BJ (cell line): ENCODE measurements around the gene TIMM17B. TPM values are rescaled to one million over a fixed set of nuclear protein-coding genes. Genes with fewer than 3 reads are reported as not detected.

Source experiments
- CTCF ChIA-PET: fragments of 350-600 bp; formaldehyde crosslinking; extraction: SDS; loops from one replicate; lab custom pipeline; 2021; ENCODE audit warnings: antibody characterized with exemption, inconsistent platforms; lab: Yijun Ruan, JAX
- POLR2A ChIA-PET: fragments of 300-600 bp; sonication (Branson Sonifier 250); formaldehyde crosslinking; extraction: SDS; loops from one replicate; lab custom pipeline; 2021; ENCODE audit warnings: antibody characterized with exemption; lab: Charles Lee
- DNase-seq: peaks from one replicate; pipeline ENCODE4 v3.0.0-alpha.2; 2011; ENCODE audit warnings: low read depth
- H3K27me3 ChIP-seq: 2 replicates; pipeline ENCODE4 v1.6.0; 2011; ENCODE audit warnings: low read length; ENCODE audit not compliant: control insufficient read depth, insufficient read depth
- H3K36me3 ChIP-seq: 2 replicates; pipeline ENCODE4 v1.5.1; 2011; ENCODE audit warnings: low read length; ENCODE audit not compliant: control insufficient read depth, insufficient read depth
- H3K4me3 ChIP-seq: 2 replicates; pipeline ENCODE4 v1.5.1; 2011; ENCODE audit warnings: low read depth, mild to moderate bottlenecking, control low read depth, low read length
- CTCF ChIP-seq: IDR thresholded peaks from 2 replicates; pipeline ENCODE4 v1.5.1; 2011; ENCODE audit warnings: low read depth, mild to moderate bottlenecking, control low read depth, inconsistent platforms, low read length, moderate library complexity; ENCODE audit not compliant: insufficient read depth
- polyA minus RNA-seq: library from RNA; depleted of rRNA, polyadenylated mRNA; stranded (reverse); fragments of >200 nt; gene quantifications from 2 replicates; pipeline ENCODE4 v1.2.3, GENCODE V29; 2011; rRNA and poly(A)+ RNA removed
- polyA plus RNA-seq: library from polyadenylated mRNA; depleted of rRNA; stranded (reverse); fragments of >200 nt; gene quantifications from 2 replicates; pipeline ENCODE4 v1.2.3, GENCODE V29; 2011; rRNA removed

TIMM17B gene
- polyA plus RNA-seq (50.2 and 68.4 TPM in 2 replicates), polyA minus RNA-seq (21.9 and 29.3 TPM in 2 replicates)

DNA sequence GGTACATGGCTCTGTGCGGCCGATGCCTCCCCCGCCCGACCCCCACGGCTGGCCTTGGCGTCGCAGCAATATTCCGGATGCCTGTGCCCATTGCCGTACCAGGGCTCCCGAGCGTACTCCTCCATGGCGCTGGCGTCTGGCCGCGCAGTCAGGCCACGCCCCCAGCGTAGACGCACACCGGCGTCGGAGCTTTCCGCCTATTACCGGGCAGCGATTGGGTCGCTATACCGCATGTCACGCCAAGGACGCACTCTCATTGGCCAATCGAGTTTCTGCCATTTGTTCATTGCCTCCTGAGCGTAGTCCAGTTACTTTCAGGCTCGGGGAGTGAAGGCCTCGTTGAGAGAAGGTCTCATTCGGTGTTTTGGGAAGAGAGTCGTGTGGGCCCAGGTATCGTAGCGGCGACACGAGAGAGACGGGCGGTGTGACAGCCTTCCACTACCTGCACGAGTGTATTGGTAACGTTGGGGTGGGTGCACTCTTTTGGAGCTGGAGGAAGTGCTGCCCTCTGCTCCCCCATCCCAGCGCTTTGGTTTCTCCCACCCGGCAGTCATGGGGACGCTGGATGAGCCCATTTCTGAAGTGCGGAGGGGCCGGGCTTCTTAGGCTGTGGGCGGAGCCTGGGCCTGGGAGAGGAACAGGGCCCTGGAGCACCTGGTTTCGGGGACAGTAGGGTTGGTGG, at the start of gene TIMM17B, which contains the start of gene PQBP1:
Gene TIMM17B (minus strand): TSS at position 144 of the 682 bp plus-strand sequence. CDS start 19 bp downstream, at position 125.
Gene PQBP1 (plus strand): TSS at position 306 of the 682 bp plus-strand sequence. CDS start 580 bp downstream, outside the sequence.
- ChIA-PET CTCF (interaction anchor here (1.2 kb wide), 1 partner anchor 146 kb away, joined by 3 read pairs; the partner anchor contains the start of gene TFE3), POLR2A (interaction anchor here (0.5 to 1.2 kb wide), 2 partner anchors 47 to 96 kb away, joined by 3 read pairs; partner anchors contain the start of gene HDAC6)
- no peaks in the 10 kb centered on the region for H3K27me3 ChIP-seq
- TF ChIP-seq CTCF = no peak
- H3K4me3 ChIP-seq = peak within 1 kb of the TSS; percentile 79
- peaks cover 13% of the 10 kb centered on the region; the same call in 1 of the 2 replicates for H3K36me3 ChIP-seq
- peak; percentile 81 for DNase-seq

- H3K4me3 ChIP-seq = no peak overlapping the region
- H3K27me3 ChIP-seq = no peaks in the 10 kb centered on the region
- no peak for DNase-seq
- peaks cover 6% of the 10 kb centered on the region for H3K36me3 ChIP-seq
- POLR2A ChIA-PET = no interaction called here
- TF ChIP-seq CTCF = peak; percentile 80
- CTCF ChIA-PET = interaction anchor here (1.0 to 1.6 kb wide), 5 partner anchors 10 to 188 kb away, joined by 3 to 5 read pairs (median 4); no protein-coding TSS in a partner anchor
Measured at GRCh38 chrX:48945517-48946348, 48.2 kb upstream of the TIMM17B start.

GRCh38 chrX:48942895-48943294, 45.3 kb upstream of the TIMM17B start:
- DNase-seq = no peak
- no peak for TF ChIP-seq CTCF
- H3K36me3 ChIP-seq = peaks cover 7% of the 10 kb centered on the region
- ChIA-PET CTCF (no interaction called here), POLR2A (no interaction called here)
- H3K4me3 ChIP-seq = no peak overlapping the region
- H3K27me3 ChIP-seq = no peaks in the 10 kb centered on the region

DNA sequence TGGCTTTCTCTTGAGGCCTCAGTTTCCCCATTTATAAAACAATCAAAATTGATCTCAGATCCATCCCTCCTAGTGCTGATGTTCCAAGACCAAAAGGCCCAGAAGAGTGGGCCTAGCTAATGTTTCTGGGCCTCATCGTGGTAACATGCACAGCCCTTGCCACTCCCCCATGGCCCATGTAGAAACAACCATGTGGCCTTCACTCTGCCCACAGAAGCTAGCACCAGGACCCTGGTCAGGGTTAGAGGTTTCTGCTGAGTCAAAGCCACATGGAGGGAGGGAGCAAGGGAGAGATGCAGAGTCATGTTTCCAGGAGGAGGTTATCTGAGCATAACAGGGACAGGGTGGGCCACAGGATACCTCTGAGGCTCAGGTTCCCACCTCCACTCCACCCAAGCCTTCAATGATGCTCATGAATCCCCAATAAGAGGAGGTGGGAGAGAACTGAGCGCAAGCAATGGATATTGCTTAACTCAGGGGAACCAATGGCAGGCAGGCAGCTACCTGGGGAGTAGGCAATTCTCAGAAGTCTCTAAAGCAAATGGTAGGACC, 42.9 kb upstream of the TIMM17B start:
- no peak overlapping the region for H3K4me3 ChIP-seq
- no peaks in the 10 kb centered on the region for H3K27me3 ChIP-seq
- peaks cover 7% of the 10 kb centered on the region for H3K36me3 ChIP-seq
- no peak for DNase-seq
- ChIA-PET POLR2A (no interaction called here), CTCF (no interaction called here)
- TF ChIP-seq CTCF = no peak
